Measurements from ENCODE around the gene RRM2.
"Not testable (repeated sequence)": the region's sequence is repeated elsewhere in the genome, so short reads cannot be mapped to it uniquely, and the experiment has no call there.

RRM2 gene

DNA sequence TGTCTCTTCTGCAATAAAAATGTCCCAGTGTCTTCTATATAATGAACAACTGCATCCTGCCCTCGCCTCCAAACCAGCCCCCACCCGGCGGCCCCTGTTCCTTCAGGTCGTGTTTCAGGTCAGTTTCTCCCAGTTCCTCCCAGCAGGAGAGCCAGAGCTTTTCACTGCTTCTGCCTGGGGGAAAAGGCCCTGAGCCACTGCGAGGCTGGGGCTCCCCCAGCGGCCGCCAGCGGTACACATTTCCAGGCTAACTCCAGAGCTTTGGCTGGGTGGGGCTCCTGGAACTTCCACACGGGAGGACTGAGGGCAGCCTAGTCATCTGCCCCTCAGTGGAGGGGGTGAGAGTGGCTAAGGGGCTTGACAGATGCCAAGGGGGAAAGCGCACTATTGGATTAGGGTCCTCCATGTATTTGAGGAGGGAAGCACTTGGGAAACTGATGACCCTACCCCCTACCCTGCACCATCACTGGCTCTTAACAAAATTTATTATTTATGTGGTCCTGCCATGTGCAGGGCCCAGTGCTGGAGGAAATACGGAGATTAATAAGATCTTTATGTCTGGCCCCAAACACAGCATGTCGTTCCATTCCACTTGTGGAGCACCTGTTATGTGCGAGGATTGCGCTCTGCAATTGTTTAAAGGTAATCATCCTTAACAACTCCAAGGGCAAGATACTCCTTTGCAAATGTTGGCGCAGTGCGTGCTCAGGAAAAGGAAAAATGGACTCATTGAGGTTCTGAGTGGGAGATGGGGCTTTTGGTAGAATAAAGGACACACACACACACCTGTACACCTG lies 25.0 kb upstream of the RRM2 start:
- Mint-ChIP-seq H3K9me3 (no peaks in the 10 kb centered on the region), H3K4me1 (ENCODE audit: low read depth in 2 of 2) (no peaks in the 10 kb centered on the region), H3K27me3 (peaks cover 40 to 79% of the 10 kb centered on the region in 2 donors), H3K27ac (peak overlapping the region in 1 of 2 donors; percentile 17), H3K36me3 (ENCODE audit: insufficient read depth) (no peaks in the 10 kb centered on the region), H3K4me3 (no peak overlapping the region)
- peak in 1 of 3 experiments; percentile 28 for DNase-seq
- ATAC-seq (replicated peaks): peak; percentile 72

DNA sequence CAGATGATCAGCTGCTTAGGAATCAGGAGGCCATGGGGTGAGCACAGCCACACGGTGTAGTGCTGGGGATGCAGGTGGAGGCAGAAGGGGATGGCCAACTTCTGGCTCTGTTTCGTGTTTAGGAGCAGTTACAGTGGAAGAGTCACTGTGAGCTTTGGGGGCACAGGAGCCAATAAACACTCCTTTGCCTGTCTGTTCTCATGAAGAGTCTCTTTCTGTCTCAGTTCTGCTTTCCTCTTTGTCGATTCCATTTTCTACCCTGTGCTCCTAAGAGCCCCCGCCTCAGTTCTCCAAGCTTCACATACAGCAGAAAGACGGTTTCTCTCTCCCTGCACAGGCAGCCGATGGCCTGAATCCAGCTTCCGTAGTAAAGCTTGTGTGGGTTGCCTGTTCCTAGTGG lies 21.0 kb upstream of the RRM2 start:
- Mint-ChIP-seq H3K27me3 (peaks cover 12 to 40% of the 10 kb centered on the region in 2 donors), H3K4me1 (ENCODE audit: low read depth in 2 of 2) (no peaks in the 10 kb centered on the region), H3K36me3 (ENCODE audit: insufficient read depth) (no peaks in the 10 kb centered on the region), H3K27ac (no peak overlapping the region), H3K9me3 (no peaks in the 10 kb centered on the region), H3K4me3 (no peak overlapping the region)
- DNase-seq (no peak), ATAC-seq (replicated peaks) (no peak)

DNA sequence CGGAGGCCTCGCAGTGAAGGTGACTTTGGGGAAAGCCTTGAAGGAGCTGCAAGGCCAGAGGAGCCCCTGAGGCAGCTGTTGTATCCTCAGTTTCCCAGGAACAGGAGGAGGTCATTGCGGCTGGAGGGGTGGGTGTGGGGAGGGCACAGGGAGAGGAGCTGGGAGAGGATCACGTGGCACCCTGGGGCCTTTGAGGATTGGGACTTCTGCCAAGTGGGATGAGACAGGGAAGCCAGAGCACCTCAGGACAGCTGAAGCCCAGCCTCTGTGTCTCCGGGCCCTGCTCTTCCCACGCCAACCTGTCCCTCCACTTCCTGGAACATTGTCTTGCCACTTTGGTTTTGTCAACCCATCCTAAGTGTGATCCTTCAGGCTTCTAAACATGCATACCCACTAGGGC lies 19.4 kb upstream of the RRM2 start:
- Mint-ChIP-seq H3K27me3 (peaks cover 1 to 23% of the 10 kb centered on the region in 2 donors), H3K4me1 (ENCODE audit: low read depth in 2 of 2) (no peaks in the 10 kb centered on the region), H3K36me3 (ENCODE audit: insufficient read depth) (no peaks in the 10 kb centered on the region), H3K27ac (no peak overlapping the region), H3K4me3 (no peak overlapping the region), H3K9me3 (no peaks in the 10 kb centered on the region)
- DNase-seq: no peak
- no peak for ATAC-seq (replicated peaks)

DNA sequence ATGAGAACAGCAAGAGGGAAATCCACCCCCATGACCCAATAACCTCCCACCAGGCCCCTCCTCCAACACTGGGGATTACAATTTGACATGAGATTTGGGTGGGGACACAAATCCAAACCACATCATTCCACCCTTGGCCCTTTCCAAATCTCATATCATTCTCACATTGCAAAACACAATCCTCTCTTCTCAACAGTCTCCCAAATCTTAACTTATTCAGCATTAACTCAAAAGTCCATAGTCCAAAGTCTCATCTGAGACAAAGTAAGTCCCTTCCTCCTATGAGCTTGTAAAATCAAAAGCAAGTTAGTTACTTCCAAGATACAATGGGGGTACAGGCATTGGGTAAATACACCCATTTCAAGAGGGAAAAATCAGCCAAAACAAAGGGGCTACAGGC lies 17.6 kb upstream of the RRM2 start:
- H3K36me3 Mint-ChIP-seq (ENCODE audit: insufficient read depth); H3K4me3 Mint-ChIP-seq; H3K9me3 Mint-ChIP-seq; DNase-seq; H3K4me1 Mint-ChIP-seq (ENCODE audit: low read depth in 2 of 2); H3K27ac Mint-ChIP-seq; ATAC-seq (replicated peaks): not testable (repeated sequence)
- peaks cover 0 to 17% of the 10 kb centered on the region in 2 donors for H3K27me3 Mint-ChIP-seq

DNA sequence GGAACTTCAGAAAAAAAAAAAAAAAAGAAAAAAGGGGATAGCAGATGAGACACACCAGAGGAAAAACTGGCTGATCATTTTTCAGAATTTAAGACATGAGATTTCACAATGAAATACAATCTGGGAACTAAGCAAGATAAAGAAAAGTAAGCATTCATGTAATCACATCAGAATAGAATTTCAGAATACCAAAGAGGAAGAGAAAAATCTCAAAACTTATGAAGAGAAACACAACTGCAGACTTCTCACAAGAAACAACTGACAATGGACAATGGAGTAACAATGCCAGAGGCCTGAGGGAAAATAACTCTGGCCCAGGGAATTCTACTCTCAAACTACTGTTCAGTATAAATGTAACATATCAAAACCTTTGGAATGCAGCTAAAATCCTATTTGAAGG lies 13.2 kb upstream of the RRM2 start:
- no peaks in the 10 kb centered on the region for H3K27me3 Mint-ChIP-seq
- H3K36me3 Mint-ChIP-seq (ENCODE audit: insufficient read depth): no peaks in the 10 kb centered on the region
- H3K27ac Mint-ChIP-seq: peak overlapping the region in 1 of 2 donors; percentile 53
- H3K9me3 Mint-ChIP-seq: no peaks in the 10 kb centered on the region
- DNase-seq: no peak
- H3K4me1 Mint-ChIP-seq (ENCODE audit: low read depth in 2 of 2): no peaks in the 10 kb centered on the region
- ATAC-seq (replicated peaks): no peak
- H3K4me3 Mint-ChIP-seq: no peak overlapping the region

DNA sequence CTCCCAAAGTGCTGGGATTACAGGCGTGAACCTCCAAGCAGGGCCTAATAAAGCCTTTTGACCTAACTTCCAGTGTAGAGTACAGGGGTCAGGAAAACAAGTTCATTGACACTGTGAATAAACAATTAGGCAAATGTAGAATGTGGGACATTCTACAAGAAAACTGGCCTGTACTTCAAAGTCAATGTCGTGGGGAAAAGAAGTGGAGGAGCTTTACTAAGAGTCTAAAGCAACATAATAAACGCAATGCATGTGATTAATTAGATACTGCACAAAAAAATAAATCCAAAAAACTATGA lies 3.6 kb upstream of the RRM2 start:
- Mint-ChIP-seq H3K27me3 (peaks cover 10 to 12% of the 10 kb centered on the region in 2 donors), H3K9me3 (no peaks in the 10 kb centered on the region), H3K27ac (no peak overlapping the region), H3K36me3 (ENCODE audit: insufficient read depth) (peaks cover 15% of the 10 kb centered on the region), H3K4me1 (ENCODE audit: low read depth in 2 of 2) (peaks cover 22 to 27% of the 10 kb centered on the region in 2 donors), H3K4me3 (no peak overlapping the region)
- ATAC-seq (replicated peaks): no peak
- DNase-seq: no peak

DNA sequence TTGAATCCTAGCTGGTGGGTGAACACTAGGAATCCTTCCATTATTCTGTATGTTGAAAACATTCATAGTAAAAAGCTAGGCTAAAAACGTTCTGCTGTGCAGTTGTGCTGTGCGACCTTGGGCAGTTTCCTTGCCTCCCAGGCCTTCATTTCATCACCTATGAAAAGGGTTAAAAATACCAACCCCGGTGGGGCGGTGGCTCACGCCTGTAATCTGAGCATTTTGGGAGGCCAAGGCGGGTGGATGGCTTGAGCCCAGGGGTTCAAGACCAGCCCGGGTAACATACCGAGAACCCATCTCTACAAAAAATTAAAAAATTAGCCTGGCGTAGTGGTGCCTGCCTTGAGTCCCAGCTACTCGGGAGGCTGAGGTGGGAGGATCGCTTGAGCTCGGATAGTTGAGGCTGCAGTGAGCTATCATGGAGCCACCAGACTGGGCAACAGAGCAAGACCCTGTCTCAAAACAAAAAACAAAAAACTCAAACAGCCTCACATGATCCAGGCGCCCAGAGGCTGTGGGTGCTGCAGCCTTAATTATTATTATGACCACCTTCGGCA lies 2.9 kb upstream of the RRM2 start:
- Mint-ChIP-seq H3K36me3 (ENCODE audit: insufficient read depth) (peaks cover 15% of the 10 kb centered on the region), H3K27ac (peak overlapping the region; percentile 88 to 89), H3K4me3 (peak overlapping the region; percentile 87 to 94), H3K4me1 (ENCODE audit: low read depth in 2 of 2) (peaks cover 22 to 34% of the 10 kb centered on the region in 2 donors), H3K9me3 (no peaks in the 10 kb centered on the region), H3K27me3 (peaks cover 10 to 15% of the 10 kb centered on the region in 2 donors)
- no peak for ATAC-seq (replicated peaks)
- DNase-seq: no peak

DNA sequence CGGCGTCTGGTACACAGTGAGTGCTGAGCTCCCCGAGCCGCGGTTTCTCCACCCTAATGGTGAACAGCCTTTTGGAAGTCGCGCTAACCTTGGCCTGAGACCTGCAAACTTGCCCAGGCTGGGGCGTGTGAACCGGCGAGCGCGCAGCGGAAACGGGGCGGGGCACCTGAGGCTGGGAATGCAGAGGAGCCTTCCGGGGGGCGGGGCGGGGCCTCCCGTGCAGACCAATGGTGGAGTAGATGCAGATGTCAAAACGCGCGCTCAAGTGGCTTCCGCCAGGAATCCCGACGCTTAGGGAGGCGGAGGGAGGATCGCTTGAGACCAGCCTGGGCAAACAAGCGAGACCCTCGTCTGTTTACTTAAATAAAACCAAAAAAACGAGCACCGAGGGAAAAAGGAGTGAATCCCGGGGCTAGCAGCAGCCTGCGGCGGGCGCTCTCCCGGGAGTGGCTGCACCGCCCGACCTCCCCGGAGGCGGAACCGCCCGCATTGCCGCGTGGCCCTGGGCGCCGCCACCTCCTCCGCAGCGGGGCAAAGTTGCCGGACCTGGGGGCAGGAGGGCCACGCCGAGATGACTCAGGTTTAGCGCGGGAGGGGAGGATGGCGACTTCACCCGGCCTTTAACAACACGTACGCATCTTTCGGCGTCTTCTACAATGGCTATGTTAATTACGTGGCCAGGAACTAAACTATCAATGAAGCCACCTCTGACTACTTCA lies 2.2 kb upstream of the RRM2 start:
- Mint-ChIP-seq H3K4me1 (ENCODE audit: low read depth in 2 of 2) (peaks cover 26 to 41% of the 10 kb centered on the region in 2 donors), H3K27ac (peak overlapping the region; percentile 88 to 89)

DNA sequence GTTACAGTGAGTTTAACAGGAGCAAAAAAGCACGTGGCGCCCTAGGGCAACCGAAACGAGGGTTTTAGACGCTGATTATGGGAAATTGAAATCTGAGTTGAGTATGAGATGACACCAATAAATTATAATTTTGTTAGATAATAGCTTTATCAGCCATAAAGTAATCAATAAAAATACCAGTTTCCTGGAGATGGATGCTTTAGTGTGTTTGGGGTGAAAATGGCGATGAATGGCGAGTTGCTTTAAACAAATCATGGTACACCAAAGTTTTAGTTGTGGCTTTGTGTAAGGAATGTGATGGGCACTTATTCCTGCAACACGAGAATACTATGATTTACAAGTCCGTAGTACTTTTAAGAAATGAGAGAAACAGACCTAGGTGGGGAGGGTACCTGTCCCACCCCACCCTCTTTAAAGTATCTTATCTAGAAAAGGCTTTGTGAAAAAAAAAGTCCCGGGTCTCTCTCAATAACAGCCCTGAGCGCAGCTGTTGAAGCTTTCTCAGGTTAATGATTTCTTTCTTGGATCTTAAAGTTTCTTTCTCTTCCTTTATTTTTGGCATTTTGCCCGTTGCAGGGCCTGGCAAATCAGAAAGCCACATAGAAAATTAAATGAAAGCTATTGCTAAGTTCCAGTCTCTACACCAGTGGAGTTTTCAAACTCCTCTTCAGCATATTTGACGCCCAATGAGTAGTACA lies 1.5 kb upstream of the RRM2 start:
- H3K4me1 Mint-ChIP-seq (ENCODE audit: low read depth in 2 of 2): peaks cover 26 to 45% of the 10 kb centered on the region in 2 donors
- no peaks in the 10 kb centered on the region for H3K9me3 Mint-ChIP-seq
- DNase-seq: no peak

More for the DNA sequence above, 2.2 kb upstream of the RRM2 start:
- H3K27me3 Mint-ChIP-seq: peaks cover 10 to 15% of the 10 kb centered on the region in 2 donors
- H3K36me3 Mint-ChIP-seq (ENCODE audit: insufficient read depth): peaks cover 15% of the 10 kb centered on the region
- peak overlapping the region; percentile 87 to 94 for H3K4me3 Mint-ChIP-seq
- H3K9me3 Mint-ChIP-seq: no peaks in the 10 kb centered on the region
- DNase-seq (peak; percentile 81 to 86 (median 85)), ATAC-seq (replicated peaks) (peak; percentile 81)

DNA sequence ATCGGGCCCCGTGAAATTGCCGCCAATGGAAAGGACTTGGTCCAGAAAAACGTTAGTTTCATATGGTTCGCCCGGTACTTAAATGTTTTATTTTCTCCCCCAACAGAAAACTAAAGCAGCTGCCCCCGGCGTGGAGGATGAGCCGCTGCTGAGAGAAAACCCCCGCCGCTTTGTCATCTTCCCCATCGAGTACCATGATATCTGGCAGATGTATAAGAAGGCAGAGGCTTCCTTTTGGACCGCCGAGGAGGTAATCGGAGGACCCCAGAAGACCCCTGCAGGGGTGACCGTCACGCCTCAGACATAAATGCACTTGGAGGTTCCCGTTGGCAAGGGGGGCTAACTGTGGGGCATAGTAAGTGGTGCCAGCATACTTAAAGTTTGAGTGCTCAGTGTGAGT lies 742 bp downstream of the RRM2 start:
- DNase-seq (no peak), ATAC-seq (replicated peaks) (no peak)
- Mint-ChIP-seq H3K4me1 (ENCODE audit: low read depth in 2 of 2) (peaks cover 25 to 43% of the 10 kb centered on the region in 2 donors), H3K27ac (peak overlapping the region; percentile 64 to 65), H3K9me3 (no peaks in the 10 kb centered on the region), H3K27me3 (peaks cover 10 to 15% of the 10 kb centered on the region in 2 donors), H3K36me3 (ENCODE audit: insufficient read depth) (peaks cover 15% of the 10 kb centered on the region), H3K4me3 (peak overlapping the region; percentile 87 to 94)

More for the DNA sequence above, 1.5 kb upstream of the RRM2 start:
- no peak for ATAC-seq (replicated peaks)
- Mint-ChIP-seq H3K4me3 (peak overlapping the region; percentile 87 to 94), H3K36me3 (ENCODE audit: insufficient read depth) (peaks cover 15% of the 10 kb centered on the region), H3K27ac (peak overlapping the region; percentile 88 to 89), H3K27me3 (peaks cover 10 to 15% of the 10 kb centered on the region in 2 donors)

DNA sequence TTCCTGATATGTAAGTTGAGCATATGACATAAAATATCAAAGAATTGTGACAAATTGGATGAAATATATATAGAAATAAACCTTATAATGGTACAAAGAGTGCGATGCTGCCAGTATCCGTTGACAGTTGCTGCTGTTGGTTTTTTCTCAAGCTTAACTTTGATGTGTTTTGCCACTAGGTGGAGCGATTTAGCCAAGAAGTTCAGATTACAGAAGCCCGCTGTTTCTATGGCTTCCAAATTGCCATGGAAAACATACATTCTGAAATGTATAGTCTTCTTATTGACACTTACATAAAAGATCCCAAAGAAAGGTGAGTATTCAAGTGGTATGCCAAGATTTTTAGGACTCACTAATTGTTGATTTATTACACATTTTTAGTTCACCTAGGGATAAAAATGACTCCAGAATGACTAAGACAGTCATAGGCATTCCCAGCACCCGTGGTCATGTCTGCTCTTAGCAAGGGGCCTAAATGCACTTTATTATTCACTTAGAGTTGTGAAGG lies 2.1 kb downstream of the RRM2 start:
- no peak for ATAC-seq (replicated peaks)
- DNase-seq: peak; percentile 54 to 60 (median 57)
- peak overlapping the region; percentile 87 to 94 for H3K4me3 Mint-ChIP-seq
- no peaks in the 10 kb centered on the region for H3K9me3 Mint-ChIP-seq
- peak overlapping the region; percentile 47 to 88 for H3K27ac Mint-ChIP-seq
- peaks cover 15% of the 10 kb centered on the region for H3K36me3 Mint-ChIP-seq (ENCODE audit: insufficient read depth)
- H3K4me1 Mint-ChIP-seq (ENCODE audit: low read depth in 2 of 2): peaks cover 26 to 46% of the 10 kb centered on the region in 2 donors
- peaks cover 10 to 15% of the 10 kb centered on the region in 2 donors for H3K27me3 Mint-ChIP-seq

DNA sequence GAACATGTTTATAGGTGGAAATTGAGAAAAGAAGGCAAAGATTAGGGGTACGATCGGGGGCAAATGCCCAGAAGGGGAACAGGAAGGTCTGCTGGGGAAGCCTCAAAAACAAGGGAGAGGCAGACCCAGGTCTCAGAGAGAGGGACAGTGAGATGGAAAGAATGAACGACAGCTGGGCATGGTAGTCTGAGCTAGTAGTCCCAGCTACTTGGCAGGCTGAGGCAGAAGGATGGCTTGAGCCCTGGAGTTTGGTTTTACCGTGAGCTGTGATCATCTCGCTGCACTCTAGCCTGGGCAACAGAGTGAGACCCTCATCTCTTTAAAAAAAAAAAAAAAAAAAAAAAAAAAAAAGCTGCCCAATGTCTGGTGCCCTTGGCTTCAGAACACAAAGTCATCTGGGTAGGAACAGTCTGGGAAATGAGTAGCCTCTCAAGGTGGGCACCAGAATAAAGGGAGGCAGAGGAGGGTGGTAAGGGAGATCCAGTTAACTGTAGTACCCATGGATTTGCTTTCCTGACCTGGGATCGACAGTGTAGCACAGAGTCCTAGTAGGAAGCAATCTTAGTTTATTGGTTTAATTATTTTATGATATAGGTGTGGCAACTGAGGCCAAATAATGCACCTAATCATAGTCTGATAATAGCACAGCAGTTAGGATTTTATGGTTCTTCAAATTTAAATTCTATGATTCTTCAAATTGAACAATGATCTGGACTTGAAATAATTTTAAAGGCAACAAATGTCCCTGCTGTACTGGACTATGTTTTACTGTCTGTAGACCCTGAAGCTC lies 3.5 kb downstream of the RRM2 start:
- H3K4me3 Mint-ChIP-seq: peak overlapping the region; percentile 0 to 51
- peak overlapping the region; percentile 47 to 88 for H3K27ac Mint-ChIP-seq
- DNase-seq (no peak), ATAC-seq (replicated peaks) (no peak)
- peaks cover 11% of the 10 kb centered on the region for H3K36me3 Mint-ChIP-seq (ENCODE audit: insufficient read depth)
- peaks cover 10 to 15% of the 10 kb centered on the region in 2 donors for H3K27me3 Mint-ChIP-seq
- H3K9me3 Mint-ChIP-seq: no peaks in the 10 kb centered on the region
- peaks cover 22 to 42% of the 10 kb centered on the region in 2 donors for H3K4me1 Mint-ChIP-seq (ENCODE audit: low read depth in 2 of 2)

Measured in effector memory CD8-positive, alpha-beta T cell (primary cell).